ENCODE results near the gene ENPP1.

ENPP1 gene

GRCh38 chr6:131773284-131773950, 34.4 kb upstream of the ENPP1 start:
- Histone ChIP-seq H3K36me3 (ENCODE audit: control insufficient read depth, insufficient read depth, low read length) (no peaks in the 10 kb centered on the region), H2AFZ (no peak overlapping the region), H3K4me1 (no peaks in the 10 kb centered on the region), H3K27me3 (ENCODE audit: control insufficient read depth, insufficient read depth, low read length) (no peaks in the 10 kb centered on the region), H3K79me2 (no peaks in the 10 kb centered on the region), H3K27ac (no peak overlapping the region), H3K4me3 (ENCODE audit: low read depth, low read length) (no peak overlapping the region), H3K4me2 (ENCODE audit: low read length) (no peak overlapping the region), H3K9me3 (ENCODE audit: control insufficient read depth, low read length) (no peaks in the 10 kb centered on the region), H3K9ac (no peak overlapping the region)
- TF ChIP-seq CTCF (IDR thresholded peaks at IDR 0.05): no peak

- Histone ChIP-seq H3K79me2 (no peaks in the 10 kb centered on the region), H3K27ac (no peak overlapping the region)
These were observed 31.9 kb upstream of the ENPP1 start for GRCh38 chr6:131775886-131776285.

GRCh38 chr6:131776985-131777384, 30.8 kb upstream of the ENPP1 start:
- TF ChIP-seq CTCF (IDR thresholded peaks at IDR 0.05): no peak
- H3K79me2 ChIP-seq: no peaks in the 10 kb centered on the region
- H2AFZ ChIP-seq: no peak overlapping the region

More at GRCh38 chr6:131775886-131776285, 31.9 kb upstream of the ENPP1 start:
- no peak overlapping the region for H2AFZ ChIP-seq
- no peaks in the 10 kb centered on the region for H3K4me1 ChIP-seq
- H3K4me2 ChIP-seq (ENCODE audit: low read length): no peak overlapping the region
- H3K27me3 ChIP-seq (ENCODE audit: control insufficient read depth, insufficient read depth, low read length): no peaks in the 10 kb centered on the region
- no peaks in the 10 kb centered on the region for H3K9me3 ChIP-seq (ENCODE audit: control insufficient read depth, low read length)
- no peak for TF ChIP-seq CTCF (IDR thresholded peaks at IDR 0.05)
- no peaks in the 10 kb centered on the region for H3K36me3 ChIP-seq (ENCODE audit: control insufficient read depth, insufficient read depth, low read length)
- H3K4me3 ChIP-seq (ENCODE audit: low read depth, low read length): no peak overlapping the region
- H3K9ac ChIP-seq: no peak overlapping the region

GRCh38 chr6:131778169-131778568, 29.7 kb upstream of the ENPP1 start:
- H3K9ac ChIP-seq: no peak overlapping the region
- no peak for TF ChIP-seq CTCF (IDR thresholded peaks at IDR 0.05)
- H3K4me1 ChIP-seq: no peaks in the 10 kb centered on the region
- no peaks in the 10 kb centered on the region for H3K36me3 ChIP-seq (ENCODE audit: control insufficient read depth, insufficient read depth, low read length)
- no peaks in the 10 kb centered on the region for H3K27me3 ChIP-seq (ENCODE audit: control insufficient read depth, insufficient read depth, low read length)
- no peaks in the 10 kb centered on the region for H3K79me2 ChIP-seq
- H3K9me3 ChIP-seq (ENCODE audit: control insufficient read depth, low read length): no peaks in the 10 kb centered on the region
- no peak overlapping the region for H3K4me2 ChIP-seq (ENCODE audit: low read length)
- no peak overlapping the region for H3K4me3 ChIP-seq (ENCODE audit: low read depth, low read length)
- H3K27ac ChIP-seq: no peak overlapping the region
- H2AFZ ChIP-seq: no peak overlapping the region

More at GRCh38 chr6:131776985-131777384, 30.8 kb upstream of the ENPP1 start:
- Histone ChIP-seq H3K9ac (no peak overlapping the region), H3K4me2 (ENCODE audit: low read length) (no peak overlapping the region), H3K4me3 (ENCODE audit: low read depth, low read length) (no peak overlapping the region), H3K36me3 (ENCODE audit: control insufficient read depth, insufficient read depth, low read length) (no peaks in the 10 kb centered on the region), H3K4me1 (no peaks in the 10 kb centered on the region), H3K27me3 (ENCODE audit: control insufficient read depth, insufficient read depth, low read length) (no peaks in the 10 kb centered on the region), H3K9me3 (ENCODE audit: control insufficient read depth, low read length) (no peaks in the 10 kb centered on the region), H3K27ac (no peak overlapping the region)

- Histone ChIP-seq H3K79me2 (no peaks in the 10 kb centered on the region), H3K9ac (no peak overlapping the region), H3K9me3 (ENCODE audit: control insufficient read depth, low read length) (no peaks in the 10 kb centered on the region), H3K36me3 (ENCODE audit: control insufficient read depth, insufficient read depth, low read length) (no peaks in the 10 kb centered on the region), H3K4me3 (ENCODE audit: low read depth, low read length) (no peak overlapping the region), H3K4me2 (ENCODE audit: low read length) (no peak overlapping the region), H2AFZ (no peak overlapping the region), H3K4me1 (no peaks in the 10 kb centered on the region), H3K27me3 (ENCODE audit: control insufficient read depth, insufficient read depth, low read length) (no peaks in the 10 kb centered on the region), H3K27ac (no peak overlapping the region)
- no peak for TF ChIP-seq CTCF (IDR thresholded peaks at IDR 0.05)
These were observed 28.5 kb upstream of the ENPP1 start for GRCh38 chr6:131779304-131779703.
